ENCODE measurements around the gene DIS3L2. TPM values are rescaled to one million over a fixed set of nuclear protein-coding genes. Genes with fewer than 3 reads are reported as not detected.
"Not testable (repeated sequence)": the region's sequence is repeated elsewhere in the genome, so short reads cannot be mapped to it uniquely, and the experiment has no call there.

Gene DIS3L2
- total and polyA plus RNA-seq, 12 donors, result 20.0 to 54.7 (median 30.5) TPM

DNA sequence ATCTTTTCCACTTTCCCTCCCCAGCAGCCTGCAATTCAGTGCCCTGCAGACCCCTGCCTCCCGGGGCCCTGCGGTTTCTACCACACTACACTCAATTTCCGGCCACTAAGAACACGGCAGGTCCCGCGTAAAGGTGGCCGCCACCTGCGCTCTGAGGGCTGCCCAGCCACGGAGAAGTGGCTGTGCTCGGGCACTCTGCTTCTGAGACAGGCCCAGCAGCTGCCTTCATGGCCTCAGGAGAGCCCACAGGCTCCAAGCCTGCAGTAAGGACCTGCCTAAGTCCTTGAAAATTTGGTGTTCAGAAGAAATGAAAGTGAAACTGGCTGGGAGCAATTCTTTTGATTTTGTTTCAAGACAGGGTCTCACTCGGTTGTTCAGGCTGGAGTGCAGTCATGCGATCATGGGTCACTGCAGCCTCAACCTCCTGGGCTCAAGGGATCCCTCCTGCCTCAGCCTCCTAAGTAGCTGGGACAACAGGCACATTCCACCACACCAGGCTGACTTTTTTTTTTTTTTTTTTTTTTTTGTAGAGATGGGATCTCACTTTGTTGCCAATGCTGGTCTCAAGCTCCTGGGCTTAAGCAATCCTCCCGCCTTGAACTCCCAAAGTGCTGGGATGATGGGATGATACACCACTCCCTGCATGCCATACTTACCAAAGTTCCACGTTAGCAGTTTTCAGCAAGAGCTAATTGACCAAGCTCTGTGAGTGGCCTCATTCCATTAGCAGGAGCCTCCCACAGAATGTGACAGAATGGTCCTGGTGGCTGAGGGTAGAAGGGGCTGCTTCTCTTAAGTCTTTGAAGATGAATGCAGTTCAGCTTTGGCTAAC lies 402.5 kb downstream of the DIS3L2 start:
- no peaks in the 10 kb centered on the region for H3K36me3 ChIP-seq (replicated peaks in 1 of 2)
- H3K4me1 ChIP-seq (replicated peaks in 1 of 2), result no peaks in the 10 kb centered on the region
- no peaks in the 10 kb centered on the region for H3K27me3 ChIP-seq
- 68 to 74% (median 71%) methylated on average over 14 of the region's 14 CpGs for WGBS, 4 donors
- TF ChIP-seq, protein P1, sequence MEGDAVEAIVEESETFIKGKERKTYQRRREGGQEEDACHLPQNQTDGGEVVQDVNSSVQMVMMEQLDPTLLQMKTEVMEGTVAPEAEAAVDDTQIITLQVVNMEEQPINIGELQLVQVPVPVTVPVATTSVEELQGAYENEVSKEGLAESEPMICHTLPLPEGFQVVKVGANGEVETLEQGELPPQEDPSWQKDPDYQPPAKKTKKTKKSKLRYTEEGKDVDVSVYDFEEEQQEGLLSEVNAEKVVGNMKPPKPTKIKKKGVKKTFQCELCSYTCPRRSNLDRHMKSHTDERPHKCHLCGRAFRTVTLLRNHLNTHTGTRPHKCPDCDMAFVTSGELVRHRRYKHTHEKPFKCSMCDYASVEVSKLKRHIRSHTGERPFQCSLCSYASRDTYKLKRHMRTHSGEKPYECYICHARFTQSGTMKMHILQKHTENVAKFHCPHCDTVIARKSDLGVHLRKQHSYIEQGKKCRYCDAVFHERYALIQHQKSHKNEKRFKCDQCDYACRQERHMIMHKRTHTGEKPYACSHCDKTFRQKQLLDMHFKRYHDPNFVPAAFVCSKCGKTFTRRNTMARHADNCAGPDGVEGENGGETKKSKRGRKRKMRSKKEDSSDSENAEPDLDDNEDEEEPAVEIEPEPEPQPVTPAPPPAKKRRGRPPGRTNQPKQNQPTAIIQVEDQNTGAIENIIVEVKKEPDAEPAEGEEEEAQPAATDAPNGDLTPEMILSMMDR (IDR thresholded peaks at IDR 0.05), result no peak
- no peak for TF ChIP-seq POLR2A (IDR thresholded peaks at IDR 0.05)
- DNase-seq, result peak in 2 of 7 donors; percentile 5 to 12
- no peaks in the 10 kb centered on the region for H3K9me3 ChIP-seq (replicated peaks in 1 of 3)
- peak overlapping the region in 1 of 4 donors; percentile 26 for H3K4me3 ChIP-seq
- H3K27ac ChIP-seq, result no peak overlapping the region
- intact Hi-C loops (cut with DNase I), result no loop called here

DNA sequence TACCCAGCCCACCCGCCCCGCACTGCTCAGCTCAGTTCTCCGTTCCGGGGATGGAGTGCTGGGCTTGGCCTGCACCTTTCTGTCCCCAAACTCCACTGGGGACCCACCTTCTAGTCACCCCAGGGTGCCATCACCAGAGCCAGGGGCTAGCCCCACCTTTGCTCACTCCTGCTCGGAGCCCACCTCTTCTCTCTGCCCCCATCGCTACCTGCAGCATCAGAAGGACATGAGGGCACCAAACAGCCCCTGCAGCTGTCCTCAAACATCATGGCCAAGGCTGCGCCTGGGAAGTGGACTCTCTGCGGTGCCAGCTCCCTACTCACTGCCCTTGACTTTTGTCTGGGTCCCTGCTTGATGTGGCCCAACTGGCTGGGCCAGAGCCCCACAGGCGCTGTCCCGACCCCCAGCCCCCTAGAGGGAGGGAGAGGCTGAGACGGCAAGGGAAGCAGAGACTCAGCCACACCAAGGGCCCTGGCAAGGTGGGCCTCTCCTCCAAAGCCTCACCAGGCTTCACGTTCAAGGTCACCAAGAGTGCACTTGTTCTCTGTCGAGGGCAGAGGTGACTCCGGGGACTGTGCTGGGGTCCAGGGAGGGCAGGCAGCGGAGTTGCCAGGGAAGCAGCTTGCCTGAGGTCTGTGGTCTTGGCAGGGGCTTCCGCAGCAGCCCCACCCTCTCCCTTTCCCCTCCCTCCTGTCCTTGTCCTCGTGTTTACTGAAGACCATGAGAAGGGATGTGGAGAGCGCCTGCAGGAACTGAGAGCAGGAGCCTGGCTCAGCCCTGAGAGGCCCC lies 403.5 kb downstream of the DIS3L2 start:
- H3K4me1 ChIP-seq (replicated peaks in 1 of 2); H3K27me3 ChIP-seq; H3K36me3 ChIP-seq (replicated peaks in 1 of 2); H3K9me3 ChIP-seq (replicated peaks in 1 of 3); H3K4me3 ChIP-seq; H3K27ac ChIP-seq; intact Hi-C loops (cut with DNase I): not testable (repeated sequence)
- peak in 1 of 7 donors; percentile 4 for DNase-seq
- WGBS, 4 donors, result 70 to 80% (median 75%) methylated on average over 8 to 17 of the region's 18 CpGs

DNA sequence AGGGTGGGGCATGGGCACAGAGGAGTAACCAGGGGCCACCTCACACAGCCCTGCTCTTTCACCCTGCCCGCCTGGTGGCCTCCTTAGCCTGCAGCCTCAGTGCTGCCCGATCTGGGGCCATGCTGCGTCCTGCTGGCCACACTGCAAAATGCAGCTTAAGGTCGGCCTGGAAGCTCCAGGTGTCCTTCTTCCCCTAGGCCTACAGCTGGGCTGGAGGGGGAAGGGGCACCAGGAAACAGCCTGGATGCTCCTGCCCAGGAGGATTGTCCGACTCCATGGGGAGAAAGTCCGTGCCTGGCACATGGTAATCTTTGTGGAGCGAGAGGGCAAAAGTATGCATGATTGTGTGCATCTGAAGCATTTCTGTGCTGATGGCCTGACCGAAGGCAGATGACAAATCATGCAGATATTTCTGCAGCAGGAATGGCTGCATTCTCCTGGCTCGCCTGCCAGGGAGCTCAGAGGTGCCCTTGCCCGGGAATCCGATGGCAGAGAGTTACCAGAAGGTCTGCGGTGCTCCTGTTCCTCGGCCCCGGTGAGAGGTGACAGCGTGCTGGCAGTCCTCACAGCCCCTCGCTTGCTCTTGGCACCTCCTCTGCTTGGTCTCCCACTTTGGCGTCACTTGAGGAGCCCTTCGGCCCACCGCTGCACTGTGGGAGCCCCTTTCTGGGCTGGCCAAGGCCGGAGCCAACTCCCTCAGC lies 404.3 kb downstream of the DIS3L2 start:
- Histone ChIP-seq H3K27me3 (no peaks in the 10 kb centered on the region), H3K27ac (no peak overlapping the region), H3K4me1 (replicated peaks in 1 of 2) (no peaks in the 10 kb centered on the region), H3K9me3 (replicated peaks in 1 of 3) (no peaks in the 10 kb centered on the region), H3K36me3 (replicated peaks in 1 of 2) (no peaks in the 10 kb centered on the region), H3K4me3 (no peak overlapping the region)
- intact Hi-C loops (cut with DNase I), result no loop called here
- WGBS, 4 donors, result 57 to 79% (median 73%) methylated on average over 9 to 20 of the region's 20 CpGs
- TF ChIP-seq, protein P1 (IDR thresholded peaks at IDR 0.05), result peak in 4 of 6 experiments; percentile 14 to 50 (median 24)
- TF ChIP-seq POLR2A (IDR thresholded peaks at IDR 0.05), result no peak
- DNase-seq, result peak in 2 of 7 donors; percentile 9 to 21

DNA sequence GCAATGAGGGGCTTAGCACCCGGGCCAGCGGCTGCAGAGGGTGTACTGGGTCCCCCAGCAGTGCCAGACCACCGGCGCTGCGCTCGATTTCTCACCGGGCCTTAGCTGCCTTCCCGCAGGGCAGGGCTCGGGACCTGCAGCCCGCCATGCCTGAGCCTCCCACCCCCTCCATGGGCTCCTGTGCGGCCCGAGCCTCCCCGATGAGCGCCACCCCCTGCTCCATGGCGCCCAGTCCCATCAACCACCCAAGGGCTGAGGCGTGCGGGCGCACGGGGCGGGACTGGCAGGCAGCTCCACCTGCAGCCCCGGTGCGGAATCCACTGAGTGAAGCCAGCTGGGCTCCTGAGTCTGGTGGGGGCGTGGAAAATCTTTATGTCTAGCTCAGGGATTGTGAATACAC lies 404.9 kb downstream of the DIS3L2 start:
- H3K4me1 ChIP-seq (replicated peaks in 1 of 2); H3K4me3 ChIP-seq; H3K9me3 ChIP-seq (replicated peaks in 1 of 3); H3K36me3 ChIP-seq (replicated peaks in 1 of 2); H3K27me3 ChIP-seq; DNase-seq; intact Hi-C loops (cut with DNase I); H3K27ac ChIP-seq: not testable (repeated sequence)
- 93% methylated on average over 12 to 15 of the region's 23 CpGs; no CpG with 5 or more reads in 2 of the 4 donors for WGBS, 4 donors

DNA sequence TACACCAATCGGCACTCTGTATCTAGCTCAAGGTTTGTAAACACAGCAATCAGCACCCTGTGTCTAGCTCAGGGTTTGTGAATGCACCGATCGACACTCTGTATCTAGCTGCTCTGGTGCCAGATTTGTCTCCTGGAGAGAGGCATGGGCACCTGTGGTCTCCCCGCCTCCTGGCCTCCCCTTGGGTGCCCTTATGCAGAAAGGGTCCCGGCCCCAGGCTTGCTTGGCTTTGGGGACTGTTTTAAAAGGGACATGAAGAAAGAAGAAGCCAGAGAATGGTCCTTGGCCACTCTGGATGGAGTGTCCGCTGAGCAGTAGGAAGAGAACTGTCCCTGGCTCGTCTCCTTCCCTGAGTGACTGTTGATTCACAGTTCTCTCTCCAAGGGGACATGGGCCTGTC lies 405.5 kb downstream of the DIS3L2 start:
- Histone ChIP-seq H3K27ac (no peak overlapping the region), H3K4me3 (no peak overlapping the region), H3K4me1 (replicated peaks in 1 of 2) (no peaks in the 10 kb centered on the region), H3K9me3 (replicated peaks in 1 of 3) (no peaks in the 10 kb centered on the region), H3K27me3 (no peaks in the 10 kb centered on the region), H3K36me3 (replicated peaks in 1 of 2) (no peaks in the 10 kb centered on the region)
- intact Hi-C loops (cut with DNase I), result no loop called here
- DNase-seq, result no peak
- 71 to 81% (median 75%) methylated on average over 5 to 7 of the region's 7 CpGs for WGBS, 4 donors
- no peak for TF ChIP-seq POLR2A (IDR thresholded peaks at IDR 0.05)
- TF ChIP-seq, protein P1 (IDR thresholded peaks at IDR 0.05), result no peak
